IPS-18a (cell line): Measurements from ENCODE around the gene FRY.

Experiments used
- H3K27ac ChIP-seq: one replicate; pipeline ENCODE4 v1.5.1; 2013; ENCODE audit warnings: low read length
- H3K27me3 ChIP-seq: one replicate; pipeline ENCODE4 v1.6.1; 2013; ENCODE audit warnings: mild to moderate bottlenecking, low read length; ENCODE audit not compliant: control insufficient read depth, insufficient read depth
- H3K36me3 ChIP-seq: one replicate; pipeline ENCODE4 v1.6.1; 2013; ENCODE audit warnings: low read depth, low read length; ENCODE audit not compliant: control insufficient read depth
- H3K4me1 ChIP-seq: one replicate; pipeline ENCODE4 v1.6.1; 2013; ENCODE audit warnings: low read depth, low read length; ENCODE audit not compliant: control insufficient read depth
- H3K4me3 ChIP-seq: one replicate; pipeline ENCODE4 v1.5.1; 2013; ENCODE audit warnings: low read length
- H3K9ac ChIP-seq: one replicate; pipeline ENCODE4 v1.6.1; 2013; ENCODE audit warnings: mild to moderate bottlenecking, low read length, moderate library complexity
- H3K9me3 ChIP-seq: one replicate; pipeline ENCODE4 v1.6.1; 2013; ENCODE audit warnings: low read depth, low read length; ENCODE audit not compliant: control insufficient read depth

Gene FRY

DNA sequence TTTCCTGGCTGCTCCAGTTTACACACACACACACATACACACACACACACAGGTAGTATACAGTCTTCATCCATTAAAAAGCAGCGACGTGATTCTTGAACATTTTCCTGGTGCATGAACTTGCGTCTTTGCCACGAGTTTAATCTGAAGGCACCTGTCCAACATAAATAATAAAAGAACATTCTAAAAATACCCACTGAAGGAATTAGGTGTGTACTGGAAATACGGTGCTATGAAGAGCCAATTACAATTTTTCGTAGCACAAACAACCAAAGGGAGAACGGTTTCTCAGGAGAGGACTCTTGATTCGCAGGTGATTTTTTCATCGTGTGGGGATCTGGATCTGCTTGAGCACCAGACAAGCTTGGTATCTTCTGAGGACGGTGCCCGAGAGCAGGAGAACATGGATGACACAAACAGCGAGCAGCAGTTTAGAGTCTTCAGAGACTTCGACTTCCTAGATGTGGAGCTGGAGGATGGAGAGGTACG, 222.4 kb downstream of the FRY start:
- no peaks in the 10 kb centered on the region for H3K4me1 ChIP-seq
- no peak overlapping the region for H3K9ac ChIP-seq
- no peaks in the 10 kb centered on the region for H3K36me3 ChIP-seq
- no peak overlapping the region for H3K27ac ChIP-seq
- no peaks in the 10 kb centered on the region for H3K27me3 ChIP-seq
- no peaks in the 10 kb centered on the region for H3K9me3 ChIP-seq
- H3K4me3 ChIP-seq: no peak overlapping the region

- no peak overlapping the region for H3K9ac ChIP-seq
- no peaks in the 10 kb centered on the region for H3K4me1 ChIP-seq
- no peak overlapping the region for H3K4me3 ChIP-seq
- no peaks in the 10 kb centered on the region for H3K27me3 ChIP-seq
- H3K9me3 ChIP-seq: no peaks in the 10 kb centered on the region
- H3K27ac ChIP-seq: no peak overlapping the region
- no peaks in the 10 kb centered on the region for H3K36me3 ChIP-seq
Measured at GRCh38 chr13:32254416-32254815, 222.8 kb downstream of the FRY start.

- H3K9me3 ChIP-seq: no peaks in the 10 kb centered on the region
- no peak overlapping the region for H3K27ac ChIP-seq
- no peak overlapping the region for H3K4me3 ChIP-seq
- H3K4me1 ChIP-seq: no peaks in the 10 kb centered on the region
- H3K36me3 ChIP-seq: no peaks in the 10 kb centered on the region
- H3K9ac ChIP-seq: no peak overlapping the region
- no peaks in the 10 kb centered on the region for H3K27me3 ChIP-seq
Measured at GRCh38 chr13:32254916-32255723, 223.5 kb downstream of the FRY start.

DNA sequence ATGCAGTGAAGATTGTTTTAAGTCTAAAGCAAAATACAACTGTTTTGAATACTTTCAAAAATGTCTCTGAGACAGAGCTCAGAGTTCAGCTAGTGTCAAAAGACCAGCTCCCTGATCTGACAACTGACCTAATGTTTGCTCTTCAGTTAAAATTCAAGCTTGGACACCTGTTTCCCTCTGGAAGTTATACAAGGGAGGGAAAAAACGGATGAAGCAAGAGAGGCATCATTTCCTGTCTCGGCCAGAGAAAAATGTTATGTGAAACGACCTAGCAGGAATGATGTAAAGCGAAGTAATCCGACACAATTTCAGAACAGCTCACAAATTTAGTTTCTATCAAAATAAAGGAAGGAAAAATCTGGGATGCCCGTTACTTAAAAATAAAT, 224.1 kb downstream of the FRY start:
- no peaks in the 10 kb centered on the region for H3K9me3 ChIP-seq
- no peak overlapping the region for H3K9ac ChIP-seq
- H3K27ac ChIP-seq: no peak overlapping the region

DNA sequence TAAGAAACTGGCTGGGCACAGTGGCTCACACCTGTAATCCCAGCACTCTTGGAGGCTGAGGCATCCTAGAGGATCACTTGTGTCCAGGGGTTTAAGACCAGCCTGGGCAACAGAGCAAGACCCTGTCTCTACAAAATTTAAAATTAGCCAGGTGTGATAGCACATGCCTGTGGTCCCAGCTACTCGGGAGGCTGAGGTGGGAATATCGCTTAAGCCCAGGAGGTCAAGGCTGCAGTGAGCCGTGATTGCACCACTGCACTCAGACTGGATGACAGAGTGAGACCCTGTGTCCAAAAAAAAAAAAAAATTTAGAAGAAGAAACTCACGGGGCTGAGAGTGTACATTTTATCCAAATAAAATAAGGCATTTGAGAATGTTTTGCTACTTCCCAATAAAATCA, 224.7 kb downstream of the FRY start:
- no peak overlapping the region for H3K4me3 ChIP-seq
- no peak overlapping the region for H3K9ac ChIP-seq
- no peak overlapping the region for H3K27ac ChIP-seq
- H3K9me3 ChIP-seq: no peaks in the 10 kb centered on the region
- H3K4me1 ChIP-seq: no peaks in the 10 kb centered on the region
- H3K36me3 ChIP-seq: no peaks in the 10 kb centered on the region
- no peaks in the 10 kb centered on the region for H3K27me3 ChIP-seq

More for the DNA sequence above, 224.1 kb downstream of the FRY start:
- no peak overlapping the region for H3K4me3 ChIP-seq
- no peaks in the 10 kb centered on the region for H3K27me3 ChIP-seq
- H3K4me1 ChIP-seq: no peaks in the 10 kb centered on the region
- H3K36me3 ChIP-seq: no peaks in the 10 kb centered on the region

GRCh38 chr13:32257649-32258048, 226.1 kb downstream of the FRY start:
- no peak overlapping the region for H3K9ac ChIP-seq
- H3K9me3 ChIP-seq: no peaks in the 10 kb centered on the region
- no peaks in the 10 kb centered on the region for H3K4me1 ChIP-seq
- H3K27ac ChIP-seq: no peak overlapping the region
- H3K27me3 ChIP-seq: no peaks in the 10 kb centered on the region
- H3K4me3 ChIP-seq: no peak overlapping the region
- no peaks in the 10 kb centered on the region for H3K36me3 ChIP-seq

DNA sequence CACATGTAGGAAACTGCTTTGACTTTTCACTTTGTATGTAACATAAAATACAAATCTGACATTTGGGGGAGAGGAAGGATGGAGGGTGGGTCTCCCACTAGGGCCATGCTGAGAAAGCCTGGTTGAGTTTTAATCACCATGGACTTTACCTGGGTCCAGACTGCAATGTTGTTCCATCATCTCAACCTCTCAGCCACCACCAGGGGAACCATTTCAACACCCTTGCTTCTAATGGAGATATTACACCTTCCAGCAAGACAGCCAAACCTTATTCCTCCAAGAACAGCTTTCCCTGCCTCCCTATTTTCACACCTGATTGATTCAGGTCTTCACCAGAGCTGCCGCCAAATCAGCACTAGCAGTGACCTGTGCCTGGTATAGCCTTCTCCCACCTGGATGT, 227.5 kb downstream of the FRY start:
- H3K9me3 ChIP-seq: no peaks in the 10 kb centered on the region
- no peak overlapping the region for H3K27ac ChIP-seq
- H3K4me1 ChIP-seq: no peaks in the 10 kb centered on the region
- H3K27me3 ChIP-seq: no peaks in the 10 kb centered on the region
- no peak overlapping the region for H3K9ac ChIP-seq
- no peak overlapping the region for H3K4me3 ChIP-seq
- H3K36me3 ChIP-seq: no peaks in the 10 kb centered on the region

GRCh38 chr13:32261567-32261966, 230.0 kb downstream of the FRY start:
- no peaks in the 10 kb centered on the region for H3K27me3 ChIP-seq
- no peak overlapping the region for H3K27ac ChIP-seq
- H3K4me1 ChIP-seq: no peaks in the 10 kb centered on the region
- no peak overlapping the region for H3K9ac ChIP-seq
- no peaks in the 10 kb centered on the region for H3K9me3 ChIP-seq
- no peaks in the 10 kb centered on the region for H3K36me3 ChIP-seq
- no peak overlapping the region for H3K4me3 ChIP-seq

GRCh38 chr13:32262165-32262564, 230.6 kb downstream of the FRY start:
- no peaks in the 10 kb centered on the region for H3K4me1 ChIP-seq
- no peaks in the 10 kb centered on the region for H3K9me3 ChIP-seq
- no peaks in the 10 kb centered on the region for H3K27me3 ChIP-seq
- no peak overlapping the region for H3K27ac ChIP-seq
- no peak overlapping the region for H3K9ac ChIP-seq
- no peaks in the 10 kb centered on the region for H3K36me3 ChIP-seq
- no peak overlapping the region for H3K4me3 ChIP-seq

DNA sequence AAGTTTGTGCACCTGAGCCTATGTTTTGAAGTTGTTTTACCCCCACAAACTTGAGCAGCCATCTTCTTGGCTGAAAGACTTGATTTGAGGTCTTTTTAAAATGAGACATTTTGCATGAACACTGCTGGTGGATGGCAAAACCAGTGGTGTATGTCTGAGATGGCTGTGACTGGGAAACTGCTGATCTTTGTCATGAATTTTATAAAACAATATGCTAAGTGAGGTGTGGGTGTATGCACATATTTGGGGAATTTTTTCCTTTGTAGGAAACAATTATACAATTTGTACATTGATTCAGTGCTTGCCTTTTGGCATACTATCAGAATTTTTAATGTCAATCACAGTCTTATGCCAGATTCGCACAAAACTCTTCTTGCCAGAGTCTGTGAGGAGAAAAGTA, 231.0 kb downstream of the FRY start:
- no peaks in the 10 kb centered on the region for H3K9me3 ChIP-seq
- H3K27ac ChIP-seq: no peak overlapping the region
- H3K9ac ChIP-seq: no peak overlapping the region
- no peaks in the 10 kb centered on the region for H3K36me3 ChIP-seq
- H3K4me3 ChIP-seq: no peak overlapping the region
- no peaks in the 10 kb centered on the region for H3K27me3 ChIP-seq
- no peaks in the 10 kb centered on the region for H3K4me1 ChIP-seq

GRCh38 chr13:32264407-32264806, 232.8 kb downstream of the FRY start:
- Histone ChIP-seq H3K9ac (no peak overlapping the region), H3K27ac (no peak overlapping the region), H3K9me3 (no peaks in the 10 kb centered on the region), H3K27me3 (no peaks in the 10 kb centered on the region), H3K4me3 (no peak overlapping the region), H3K36me3 (no peaks in the 10 kb centered on the region), H3K4me1 (no peaks in the 10 kb centered on the region)

DNA sequence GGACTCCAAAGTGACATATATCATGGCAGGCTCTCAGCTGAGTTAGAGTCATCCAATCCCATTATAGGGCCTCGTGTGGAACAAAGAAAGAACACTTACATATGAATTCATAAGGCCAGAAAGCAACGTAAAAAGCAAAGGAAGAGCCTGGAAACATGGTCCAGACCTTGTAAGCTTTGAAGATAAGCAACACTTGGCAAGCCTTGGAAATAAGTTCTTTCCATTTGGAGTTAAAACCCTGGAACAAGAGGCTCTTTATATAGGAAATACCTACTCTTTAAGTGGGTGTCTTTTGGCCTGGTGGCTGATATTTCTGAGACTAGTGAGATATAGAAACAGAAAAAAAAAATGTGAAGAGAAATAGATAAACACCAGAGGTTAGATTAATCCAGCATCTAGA, 234.2 kb downstream of the FRY start:
- H3K27ac ChIP-seq: no peak overlapping the region
- H3K9ac ChIP-seq: no peak overlapping the region
- H3K4me1 ChIP-seq: no peaks in the 10 kb centered on the region
- no peak overlapping the region for H3K4me3 ChIP-seq
- no peaks in the 10 kb centered on the region for H3K27me3 ChIP-seq
- no peaks in the 10 kb centered on the region for H3K36me3 ChIP-seq
- no peaks in the 10 kb centered on the region for H3K9me3 ChIP-seq
